Neural progenitor cell (in vitro differentiated cells): Measurements from ENCODE around the gene NKD2. TPM values are rescaled to one million over a fixed set of nuclear protein-coding genes. Genes with fewer than 3 reads are reported as not detected.
A peak's percentile ranks its signal among the peaks of the same experiment; 100 is the strongest.
"Not testable (repeated sequence)": the region's sequence is repeated elsewhere in the genome, so short reads cannot be mapped to it uniquely, and the experiment has no call there.

Source experiments
- DNase-seq: peaks from one replicate; pipeline ENCODE4 v3.0.0-alpha.2; 2016; ENCODE audit warnings: low spot score
- H2AFZ ChIP-seq: fragments of 200-600 bp; sonication (generic); replicated peaks from 2 replicates; pipeline ENCODE4 v1.6.1; 2016; ENCODE audit warnings: antibody characterized with exemption
- H3F3A ChIP-seq: fragments of 200-600 bp; sonication (generic); 2 replicates; pipeline ENCODE4 v1.6.1; 2016; ENCODE audit warnings: antibody characterized with exemption, low read depth
- H3K27ac ChIP-seq: fragments of 200-600 bp; sonication (generic); 2 replicates; pipeline ENCODE4 v1.5.1; 2016; ENCODE audit warnings: mild to moderate bottlenecking
- H3K27me3 ChIP-seq: fragments of 200-600 bp; sonication (generic); 2 replicates; pipeline ENCODE4 v1.6.1; 2016; ENCODE audit warnings: mild to moderate bottlenecking, moderate library complexity
- H3K36me3 ChIP-seq: fragments of 200-600 bp; sonication (generic); 2 replicates; pipeline ENCODE4 v1.5.1; 2016
- H3K4me1 ChIP-seq: fragments of 200-600 bp; sonication (generic); 2 replicates; pipeline ENCODE4 v1.6.1; 2016; ENCODE audit warnings: mixed run types
- H3K4me2 ChIP-seq: fragments of 200-600 bp; sonication (generic); 2 replicates; pipeline ENCODE4 v1.6.1; 2016
- H3K4me3 ChIP-seq: fragments of 200-600 bp; sonication (generic); 2 replicates; pipeline ENCODE4 v1.5.1; 2016
- H3K79me2 ChIP-seq: fragments of 200-600 bp; sonication (generic); 2 replicates; pipeline ENCODE4 v1.6.1; 2016; ENCODE audit warnings: low read depth
- H3K9ac ChIP-seq: fragments of 200-600 bp; sonication (generic); 2 replicates; pipeline ENCODE4 v1.6.1; 2016
- H3K9me3 ChIP-seq: fragments of 200-600 bp; sonication (generic); 2 replicates; pipeline ENCODE4 v1.5.1; 2016; ENCODE audit warnings: low read depth
- H4K20me1 ChIP-seq: fragments of 200-600 bp; sonication (generic); 2 replicates; pipeline ENCODE4 v1.6.1; 2016; ENCODE audit warnings: low read depth
- H3K27ac Mint-ChIP-seq: 3 replicates; pipeline ENCODE4 v1.8.0; 2021; ENCODE audit warnings: mixed read lengths
- H3K27me3 Mint-ChIP-seq: 2 replicates; pipeline ENCODE4 v1.8.0; 2022; ENCODE audit warnings: low read depth, mild to moderate bottlenecking, inconsistent platforms, moderate library complexity, mixed read lengths; ENCODE audit not compliant: insufficient read depth
- H3K36me3 Mint-ChIP-seq: 3 replicates; pipeline ENCODE4 v1.8.0; 2021; ENCODE audit warnings: mixed read lengths
- H3K4me1 Mint-ChIP-seq: 3 replicates; pipeline ENCODE4 v1.8.0; 2021; ENCODE audit warnings: mixed read lengths
- H3K4me3 Mint-ChIP-seq: 3 replicates; pipeline ENCODE4 v1.8.0; 2021; ENCODE audit warnings: mild to moderate bottlenecking, moderate library complexity, mixed read lengths
- H3K9me3 Mint-ChIP-seq: 3 replicates; pipeline ENCODE4 v1.8.0; 2020; ENCODE audit warnings: mixed read lengths
- EZH2 ChIP-seq: fragments of 200-600 bp; sonication (generic); IDR thresholded peaks from 2 replicates; pipeline ENCODE4 v1.6.1; 2017; ENCODE audit warnings: antibody characterized with exemption, mild to moderate bottlenecking, moderate library complexity
- EZH2phosphoT487 ChIP-seq: fragments of 200-600 bp; sonication (generic); IDR thresholded peaks from 2 replicates; pipeline ENCODE4 v1.6.1; 2017; ENCODE audit warnings: antibody characterized with exemption
- total RNA-seq: library from RNA; depleted of rRNA; stranded (reverse); fragments of >200 nt; gene quantifications from 2 replicates; pipeline ENCODE4 v1.2.3, GENCODE V29; 2015; ENCODE audit warnings: low replicate concordance
- TF ChIP-seq, protein P1 (sequence below): fragments of 200-600 bp; sonication (generic); IDR thresholded peaks from 2 replicates; pipeline ENCODE4 v1.5.1; 2017; ENCODE audit warnings: antibody characterized with exemption, mild to moderate bottlenecking

NKD2 gene
- total RNA-seq, 1 donor from 2014 or later, result 1.3 TPM

DNA sequence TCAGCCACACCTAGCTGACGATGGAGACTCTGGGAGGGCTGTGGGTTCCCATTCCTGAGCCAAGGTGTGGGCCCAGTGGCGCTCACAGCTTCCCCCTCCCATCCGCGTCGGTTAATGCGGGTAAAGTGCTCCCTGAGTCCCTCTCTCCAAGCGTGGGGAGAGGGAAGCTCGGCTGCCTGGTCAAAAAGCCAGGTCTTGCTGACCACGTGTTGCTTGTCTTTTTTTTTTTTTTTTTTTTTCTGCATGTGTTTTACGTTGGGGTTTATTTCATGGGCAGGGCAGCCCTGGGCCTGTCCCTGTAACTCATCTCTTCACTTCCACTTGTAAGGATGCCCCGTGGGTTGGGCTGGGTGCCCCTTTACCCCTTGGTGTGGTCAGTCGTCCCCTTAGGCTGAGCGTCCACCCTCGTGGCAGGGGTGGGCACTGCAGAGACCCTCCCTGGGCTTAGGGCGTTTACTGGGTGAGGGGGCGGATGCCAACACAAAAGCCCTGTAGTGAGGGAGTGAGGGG is 11.9 kb downstream of the NKD2 start:
- no peak overlapping the region for H3K4me2 ChIP-seq
- H3K79me2 ChIP-seq, result no peaks in the 10 kb centered on the region
- no peaks in the 10 kb centered on the region for H3K36me3 Mint-ChIP-seq
- no peak overlapping the region for H3K4me3 ChIP-seq
- H2AFZ ChIP-seq, result no peak overlapping the region
- H3K4me1 Mint-ChIP-seq, result peaks cover 28% of the 10 kb centered on the region
- H3K27ac Mint-ChIP-seq, result peak overlapping the region; percentile 77
- no peak overlapping the region for H3K9ac ChIP-seq
- peaks cover 3% of the 10 kb centered on the region for H3K27me3 Mint-ChIP-seq
- no peaks in the 10 kb centered on the region for H4K20me1 ChIP-seq
- no peaks in the 10 kb centered on the region for H3K9me3 Mint-ChIP-seq
- no peaks in the 10 kb centered on the region for H3K9me3 ChIP-seq
- H3K27ac ChIP-seq, result no peak overlapping the region
- H3K27me3 ChIP-seq, result no peaks in the 10 kb centered on the region
- H3K36me3 ChIP-seq, result no peaks in the 10 kb centered on the region
- H3K4me1 ChIP-seq, result peaks cover 19% of the 10 kb centered on the region
- DNase-seq, result no peak
- H3K4me3 Mint-ChIP-seq, result no peak overlapping the region
- TF ChIP-seq EZH2phosphoT487 (no peak), EZH2 (no peak)
- H3F3A ChIP-seq, result peaks cover 16% of the 10 kb centered on the region

DNA sequence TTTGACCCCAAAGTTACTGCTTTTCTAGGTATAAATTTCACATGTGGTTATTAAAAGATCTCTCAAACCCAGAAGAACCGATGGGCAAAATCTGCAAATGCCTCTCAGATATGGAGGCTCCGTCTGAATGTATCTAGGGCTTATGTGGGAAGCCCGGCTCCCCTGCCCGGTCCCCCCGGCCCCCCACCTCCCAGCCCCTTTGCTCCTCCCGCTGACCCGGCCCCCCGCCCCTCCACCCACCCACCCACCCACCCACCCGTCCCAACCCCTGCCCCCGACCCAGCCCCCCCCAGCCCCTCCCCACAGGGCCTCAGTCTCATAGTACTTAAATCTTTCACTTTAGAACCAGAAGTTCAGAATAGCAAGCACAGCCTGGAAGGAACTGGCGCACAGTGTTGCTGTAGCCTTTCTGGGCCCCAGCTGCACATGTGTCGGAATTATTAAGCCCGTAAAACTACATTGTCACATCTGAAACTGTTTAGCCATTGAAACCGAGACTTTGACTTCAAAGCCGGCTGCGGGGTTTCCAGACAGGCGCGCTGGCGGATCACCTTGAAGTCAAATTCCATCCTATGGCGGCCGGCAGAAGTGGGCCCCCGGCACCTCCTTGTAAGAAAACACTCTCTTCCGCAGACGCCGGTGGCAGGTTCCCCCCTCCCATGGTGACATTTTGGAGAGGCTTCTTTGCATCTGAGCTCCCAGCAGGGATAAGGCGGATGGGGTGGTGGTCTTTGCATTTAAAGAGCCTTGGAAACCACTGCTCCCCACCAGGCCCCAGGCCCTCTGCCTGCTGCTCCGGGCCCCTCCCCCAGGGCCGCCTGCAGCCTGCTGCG is 12.8 kb downstream of the NKD2 start:
- H3F3A ChIP-seq, result peaks cover 16% of the 10 kb centered on the region
- no peak overlapping the region for H3K27ac ChIP-seq
- H3K4me1 ChIP-seq, result peaks cover 19% of the 10 kb centered on the region
- TF ChIP-seq, protein P1, sequence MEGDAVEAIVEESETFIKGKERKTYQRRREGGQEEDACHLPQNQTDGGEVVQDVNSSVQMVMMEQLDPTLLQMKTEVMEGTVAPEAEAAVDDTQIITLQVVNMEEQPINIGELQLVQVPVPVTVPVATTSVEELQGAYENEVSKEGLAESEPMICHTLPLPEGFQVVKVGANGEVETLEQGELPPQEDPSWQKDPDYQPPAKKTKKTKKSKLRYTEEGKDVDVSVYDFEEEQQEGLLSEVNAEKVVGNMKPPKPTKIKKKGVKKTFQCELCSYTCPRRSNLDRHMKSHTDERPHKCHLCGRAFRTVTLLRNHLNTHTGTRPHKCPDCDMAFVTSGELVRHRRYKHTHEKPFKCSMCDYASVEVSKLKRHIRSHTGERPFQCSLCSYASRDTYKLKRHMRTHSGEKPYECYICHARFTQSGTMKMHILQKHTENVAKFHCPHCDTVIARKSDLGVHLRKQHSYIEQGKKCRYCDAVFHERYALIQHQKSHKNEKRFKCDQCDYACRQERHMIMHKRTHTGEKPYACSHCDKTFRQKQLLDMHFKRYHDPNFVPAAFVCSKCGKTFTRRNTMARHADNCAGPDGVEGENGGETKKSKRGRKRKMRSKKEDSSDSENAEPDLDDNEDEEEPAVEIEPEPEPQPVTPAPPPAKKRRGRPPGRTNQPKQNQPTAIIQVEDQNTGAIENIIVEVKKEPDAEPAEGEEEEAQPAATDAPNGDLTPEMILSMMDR, result no peak
- TF ChIP-seq EZH2, result no peak
- no peak for TF ChIP-seq EZH2phosphoT487
- no peak for DNase-seq
- H3K4me3 Mint-ChIP-seq, result no peak overlapping the region
- no peaks in the 10 kb centered on the region for H3K9me3 ChIP-seq
- H3K9ac ChIP-seq, result no peak overlapping the region
- no peaks in the 10 kb centered on the region for H3K9me3 Mint-ChIP-seq
- H3K4me3 ChIP-seq, result no peak overlapping the region
- H3K79me2 ChIP-seq, result no peaks in the 10 kb centered on the region
- no peaks in the 10 kb centered on the region for H3K27me3 ChIP-seq
- no peaks in the 10 kb centered on the region for H3K36me3 Mint-ChIP-seq
- peak overlapping the region; percentile 14 for H3K4me2 ChIP-seq
- H2AFZ ChIP-seq, result no peak overlapping the region
- H3K27me3 Mint-ChIP-seq, result peaks cover 3% of the 10 kb centered on the region
- no peaks in the 10 kb centered on the region for H3K36me3 ChIP-seq
- H3K27ac Mint-ChIP-seq, result no peak overlapping the region
- peaks cover 28% of the 10 kb centered on the region for H3K4me1 Mint-ChIP-seq
- no peaks in the 10 kb centered on the region for H4K20me1 ChIP-seq

DNA sequence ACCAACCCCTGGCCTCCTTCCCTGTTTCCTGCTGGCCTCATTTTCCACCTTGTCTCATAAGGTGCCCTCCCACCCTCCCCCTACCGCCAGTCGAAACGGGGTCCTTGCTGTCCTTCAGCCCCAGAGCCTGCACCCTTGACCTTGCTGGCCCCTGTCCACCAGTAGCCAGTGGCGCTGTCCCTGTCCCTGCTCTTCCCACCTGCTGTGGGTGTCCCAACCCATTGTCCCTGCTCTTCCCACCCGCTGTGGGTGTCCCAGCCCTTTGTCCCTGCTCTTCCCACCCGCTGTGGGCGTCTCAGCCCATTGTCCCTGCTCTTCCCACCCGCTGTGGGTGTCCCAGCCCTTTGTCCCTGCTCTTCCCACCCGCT is 13.4 kb downstream of the NKD2 start:
- H3K9me3 Mint-ChIP-seq, H3K27ac Mint-ChIP-seq, DNase-seq, H3K79me2 ChIP-seq, H3K4me3 ChIP-seq, H3K36me3 Mint-ChIP-seq, H3K27me3 ChIP-seq, H3K27ac ChIP-seq, H2AFZ ChIP-seq, H3K4me2 ChIP-seq, H4K20me1 ChIP-seq, H3K27me3 Mint-ChIP-seq, H3K9ac ChIP-seq, H3K9me3 ChIP-seq, H3K4me3 Mint-ChIP-seq, H3K36me3 ChIP-seq: not testable (repeated sequence)
- Histone ChIP-seq H3F3A (peaks cover 16% of the 10 kb centered on the region), H3K4me1 (peaks cover 14% of the 10 kb centered on the region)
- peaks cover 24% of the 10 kb centered on the region for H3K4me1 Mint-ChIP-seq

DNA sequence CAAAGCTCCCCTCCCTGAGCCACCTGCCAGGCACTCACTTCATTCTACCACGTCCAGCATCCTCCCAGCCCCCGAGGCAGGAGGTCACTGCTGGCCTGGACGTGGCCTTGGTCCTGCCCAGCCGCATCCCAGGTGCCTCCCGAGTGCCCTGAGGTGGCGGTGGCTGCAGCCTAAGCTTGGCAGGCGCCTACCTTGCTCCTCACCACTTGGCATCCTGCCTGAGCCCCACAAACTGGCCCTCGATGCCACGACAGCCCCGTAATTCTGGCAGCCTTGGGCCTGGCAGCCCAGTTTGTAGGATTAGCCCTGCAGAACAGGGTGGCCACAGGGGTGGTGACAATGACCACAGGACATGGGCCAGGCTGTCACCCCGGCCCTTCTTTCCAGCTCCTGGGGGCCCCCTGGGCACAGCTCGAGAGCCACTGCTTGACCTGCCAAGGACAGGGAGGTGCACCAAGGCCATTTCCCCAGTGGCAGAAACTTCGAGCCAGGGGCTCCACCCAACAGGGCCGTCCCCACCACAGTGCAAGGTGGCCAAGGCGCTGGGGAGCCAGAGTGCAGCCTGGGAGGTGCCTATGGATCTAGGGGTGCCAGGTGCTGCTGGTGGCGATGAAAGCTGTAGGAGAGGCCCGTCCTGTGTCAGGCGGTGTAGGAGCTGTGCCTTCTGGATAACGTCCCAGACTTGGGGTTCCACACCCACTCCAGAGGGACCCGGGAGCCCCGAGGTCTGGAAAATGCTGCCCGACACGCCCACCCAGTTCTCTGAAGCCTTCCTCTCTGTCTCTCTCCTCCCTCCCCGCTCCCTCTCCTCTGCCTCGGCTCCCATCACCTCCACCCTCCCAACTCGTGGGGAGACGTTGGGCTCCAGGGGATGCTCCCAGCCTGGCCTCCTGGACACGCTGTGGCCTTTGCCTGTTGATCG is 18.4 kb downstream of the NKD2 start:
- Mint-ChIP-seq H3K4me1 (peaks cover 11% of the 10 kb centered on the region), H3K36me3 (no peaks in the 10 kb centered on the region), H3K4me3 (no peak overlapping the region), H3K27me3 (no peaks in the 10 kb centered on the region), H3K9me3 (no peaks in the 10 kb centered on the region), H3K27ac (no peak overlapping the region)
- Histone ChIP-seq H3K27ac (no peak overlapping the region), H2AFZ (no peak overlapping the region), H4K20me1 (no peaks in the 10 kb centered on the region), H3F3A (no peaks in the 10 kb centered on the region), H3K9ac (no peak overlapping the region), H3K9me3 (no peaks in the 10 kb centered on the region), H3K4me2 (no peak overlapping the region), H3K79me2 (no peaks in the 10 kb centered on the region), H3K36me3 (no peaks in the 10 kb centered on the region), H3K4me1 (peaks cover 12% of the 10 kb centered on the region), H3K27me3 (no peaks in the 10 kb centered on the region), H3K4me3 (no peak overlapping the region)
- no peak for DNase-seq
- TF ChIP-seq, protein P1, result no peak
- TF ChIP-seq EZH2phosphoT487 (no peak), EZH2 (no peak)
